Gastroesophageal sphincter (tissue), 4 donors: ENCODE data around the gene ZNF385D. TPM values are rescaled to one million over a fixed set of nuclear protein-coding genes. Genes with fewer than 3 reads are reported as not detected.

ENCODE experiments used
- ATAC-seq: fragments of 150-250 bp; one replicate; pipeline ENCODE4 v1.9.1; 2016; ENCODE audit warnings: mild to moderate bottlenecking, moderate library complexity
- H3K27ac ChIP-seq, 4 donors: fragments of 200-600 bp; sonication (generic) in 3 of 4; 1 replicate in 3 of 4; 2 replicates in 1 of 4; pipeline ENCODE4 v1.5.1; 2016 to 2019
- H3K27me3 ChIP-seq: fragments of 200-600 bp; sonication (generic); one replicate; pipeline ENCODE4 v1.5.1; 2019
- H3K36me3 ChIP-seq, 2 donors: fragments of 200-600 bp; sonication (generic); one replicate each; pipeline ENCODE4 v1.5.1; 2019; ENCODE audit warnings: control low read depth in 1 of 2
- H3K4me1 ChIP-seq, 3 donors: fragments of 200-600 bp; sonication (generic); 1 replicate in 2 of 3; 2 replicates in 1 of 3; pipeline ENCODE4 v1.5.1; 2016 to 2019; ENCODE audit warnings: control low read depth in 2 of 3
- H3K4me3 ChIP-seq, 2 donors: fragments of 200-600 bp; sonication (generic); one replicate each; pipeline ENCODE4 v1.5.1; 2019; ENCODE audit warnings: mild to moderate bottlenecking in 1 of 2, moderate library complexity in 1 of 2
- H3K9me3 ChIP-seq, 3 donors: fragments of 200-600 bp; sonication (generic); one replicate each; pipeline ENCODE4 v1.5.1; 2017 to 2019; ENCODE audit warnings: control low read depth in 2 of 3
- EP300 ChIP-seq: sonication (generic); formaldehyde crosslinking; IDR thresholded peaks from one replicate; pipeline ENCODE4 v1.6.1; 2017; ENCODE audit warnings: antibody characterized with exemption, mild to moderate bottlenecking
- POLR2A ChIP-seq, 2 donors: fragments of 450-650 bp; IDR thresholded peaks; one replicate each; pipeline ENCODE4 v1.6.1; 2017; ENCODE audit warnings: antibody characterized with exemption in 2 of 2, mild to moderate bottlenecking in 2 of 2, moderate library complexity in 1 of 2
- POLR2AphosphoS5 ChIP-seq: sonication (generic); formaldehyde crosslinking; IDR thresholded peaks from one replicate; pipeline ENCODE4 v1.6.1; 2017; ENCODE audit warnings: antibody characterized with exemption
- WGBS, 2 donors: methylation state at CpG; one replicate each; pipeline ENCODE4 v1.1.5; 2018; ENCODE audit warnings: low coverage in 1 of 2; 5-methylcytosine and 5-hydroxymethylcytosine counted together
- total RNA-seq, 4 donors: library from RNA; depleted of rRNA; stranded (reverse); fragments of >200 nt; gene quantifications; one replicate each; pipeline ENCODE4 v1.1.0, GENCODE V29; 2016
- TF ChIP-seq, protein P1 (sequence below), 4 experiments: fragments of 200-600 bp in 2 of 4; fragments of 450-650 bp in 2 of 4; sonication (generic) in 1 of 4; IDR thresholded peaks; one replicate each; pipeline ENCODE4 v1.5.1; 2017 to 2019; ENCODE audit warnings: antibody characterized with exemption in 4 of 4, mild to moderate bottlenecking in 2 of 4, moderate library complexity in 2 of 4

ZNF385D gene
- total RNA-seq, 4 donors from 2014 or later = 8.1 to 17.9 (median 11.3) TPM

DNA sequence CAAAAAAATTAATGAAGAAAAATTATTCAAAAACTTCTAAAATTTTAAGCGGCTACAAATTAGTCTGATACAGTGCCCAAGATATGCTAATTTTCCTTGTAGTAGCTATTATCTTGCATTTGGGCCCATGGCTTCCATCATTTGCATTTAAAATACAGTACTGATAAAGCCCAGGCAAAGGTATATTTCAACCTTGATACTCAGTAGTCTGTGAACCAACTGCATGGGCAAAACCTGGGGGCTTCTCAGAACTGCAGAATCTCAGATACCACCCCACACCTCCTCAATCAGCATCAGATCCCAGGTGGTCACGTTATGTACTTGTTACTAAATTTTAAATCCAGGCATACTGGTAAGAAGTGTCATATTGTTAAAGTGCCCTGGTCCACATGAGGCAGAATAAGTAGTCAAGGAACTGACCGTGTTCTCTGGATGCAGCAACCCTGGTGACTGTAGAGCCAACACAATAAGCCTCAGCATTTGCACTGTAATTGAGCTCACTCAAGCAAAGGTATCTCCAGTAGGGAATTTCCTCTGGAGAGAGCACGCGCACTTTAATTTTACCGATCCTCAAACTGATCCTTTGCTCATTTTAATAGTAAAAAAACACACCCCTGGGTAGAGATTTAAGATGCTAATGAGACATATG is 31.9 kb downstream of the ZNF385D start:
- H3K27me3 ChIP-seq = no peaks in the 10 kb centered on the region
- no peaks in the 10 kb centered on the region for H3K9me3 ChIP-seq
- H3K4me3 ChIP-seq = no peak overlapping the region
- ATAC-seq = no peak
- TF ChIP-seq, protein P1, sequence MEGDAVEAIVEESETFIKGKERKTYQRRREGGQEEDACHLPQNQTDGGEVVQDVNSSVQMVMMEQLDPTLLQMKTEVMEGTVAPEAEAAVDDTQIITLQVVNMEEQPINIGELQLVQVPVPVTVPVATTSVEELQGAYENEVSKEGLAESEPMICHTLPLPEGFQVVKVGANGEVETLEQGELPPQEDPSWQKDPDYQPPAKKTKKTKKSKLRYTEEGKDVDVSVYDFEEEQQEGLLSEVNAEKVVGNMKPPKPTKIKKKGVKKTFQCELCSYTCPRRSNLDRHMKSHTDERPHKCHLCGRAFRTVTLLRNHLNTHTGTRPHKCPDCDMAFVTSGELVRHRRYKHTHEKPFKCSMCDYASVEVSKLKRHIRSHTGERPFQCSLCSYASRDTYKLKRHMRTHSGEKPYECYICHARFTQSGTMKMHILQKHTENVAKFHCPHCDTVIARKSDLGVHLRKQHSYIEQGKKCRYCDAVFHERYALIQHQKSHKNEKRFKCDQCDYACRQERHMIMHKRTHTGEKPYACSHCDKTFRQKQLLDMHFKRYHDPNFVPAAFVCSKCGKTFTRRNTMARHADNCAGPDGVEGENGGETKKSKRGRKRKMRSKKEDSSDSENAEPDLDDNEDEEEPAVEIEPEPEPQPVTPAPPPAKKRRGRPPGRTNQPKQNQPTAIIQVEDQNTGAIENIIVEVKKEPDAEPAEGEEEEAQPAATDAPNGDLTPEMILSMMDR (IDR thresholded peaks at IDR 0.05) = no peak
- TF ChIP-seq POLR2AphosphoS5 (no peak), POLR2A (IDR thresholded peaks at IDR 0.05) (no peak), EP300 (no peak)
- peaks cover 0 to 28% (median 2%) of the 10 kb centered on the region in 3 donors for H3K4me1 ChIP-seq
- no peak overlapping the region for H3K27ac ChIP-seq
- H3K36me3 ChIP-seq = no peaks in the 10 kb centered on the region
- 87 to 100% methylated on average over 3 to 6 of the region's 6 CpGs for WGBS, 2 donors

DNA sequence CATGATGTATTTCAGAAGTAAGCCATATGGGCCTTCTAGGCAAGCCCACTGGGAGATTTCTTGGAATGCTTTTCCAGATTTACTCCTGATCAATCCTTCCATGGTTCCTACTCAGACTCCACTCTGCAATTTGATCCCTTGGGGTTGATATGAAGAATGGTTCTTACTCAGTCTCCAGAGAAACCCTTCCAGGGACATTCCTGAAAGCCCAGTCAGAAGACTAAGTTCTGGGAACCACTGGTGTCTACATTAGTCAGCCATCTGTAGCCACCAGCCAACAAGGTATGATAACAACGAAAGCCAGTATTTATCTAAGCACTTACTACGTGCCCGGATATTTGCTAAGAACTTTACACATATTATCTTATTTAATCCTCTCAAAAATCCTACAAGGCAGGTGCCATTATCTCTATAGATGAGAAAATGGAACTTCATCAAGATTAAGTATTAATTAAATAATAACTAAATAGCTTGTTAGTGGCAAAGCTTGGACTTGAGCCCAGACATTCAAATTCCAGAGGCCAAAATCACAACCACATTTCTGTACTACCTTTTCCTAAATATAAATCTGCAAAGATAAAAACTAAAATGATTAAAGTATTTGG is 32.7 kb downstream of the ZNF385D start:
- no peaks in the 10 kb centered on the region for H3K9me3 ChIP-seq
- peak; percentile 48 for ATAC-seq
- no peak overlapping the region for H3K27ac ChIP-seq
- H3K4me3 ChIP-seq = no peak overlapping the region
- H3K27me3 ChIP-seq = no peaks in the 10 kb centered on the region
- TF ChIP-seq EP300 (no peak), POLR2A (IDR thresholded peaks at IDR 0.05) (no peak), POLR2AphosphoS5 (peak; percentile 78)
- TF ChIP-seq, protein P1 (IDR thresholded peaks at IDR 0.05) = no peak
- H3K36me3 ChIP-seq = no peaks in the 10 kb centered on the region
- peaks cover 0 to 28% (median 2%) of the 10 kb centered on the region in 3 donors for H3K4me1 ChIP-seq
- WGBS, 2 donors = 26 to 27% methylated on average over 3 of the region's 3 CpGs

DNA sequence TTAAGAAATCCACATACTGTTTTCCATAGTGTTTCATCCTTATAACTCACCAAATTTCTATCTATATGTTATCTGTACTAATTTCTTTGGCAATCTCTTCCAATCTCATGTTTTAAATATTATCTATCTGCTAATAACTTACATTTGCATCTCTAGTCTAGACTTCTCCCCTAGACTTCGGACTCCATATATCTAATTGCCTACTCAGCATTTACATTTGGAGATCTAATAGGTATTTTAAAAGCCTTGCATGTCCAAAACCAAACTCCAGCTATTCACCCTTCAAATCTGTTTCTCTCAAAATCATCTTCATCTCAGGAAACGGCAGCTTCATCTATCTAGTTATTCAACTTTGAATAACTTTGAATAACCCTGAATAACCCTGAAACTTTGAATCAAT is 35.3 kb downstream of the ZNF385D start:
- WGBS, 2 donors = 25 to 50% methylated on average over 2 of the region's 2 CpGs
- Histone ChIP-seq H3K4me3 (no peak overlapping the region), H3K4me1 (peaks cover 0 to 14% (median 2%) of the 10 kb centered on the region in 3 donors), H3K36me3 (no peaks in the 10 kb centered on the region), H3K9me3 (no peaks in the 10 kb centered on the region), H3K27ac (no peak overlapping the region), H3K27me3 (no peaks in the 10 kb centered on the region)
- TF ChIP-seq EP300 = no peak
- TF ChIP-seq POLR2AphosphoS5 = no peak
- TF ChIP-seq, protein P1 (IDR thresholded peaks at IDR 0.05) = no peak
- TF ChIP-seq POLR2A (IDR thresholded peaks at IDR 0.05) = no peak
- no peak for ATAC-seq

DNA sequence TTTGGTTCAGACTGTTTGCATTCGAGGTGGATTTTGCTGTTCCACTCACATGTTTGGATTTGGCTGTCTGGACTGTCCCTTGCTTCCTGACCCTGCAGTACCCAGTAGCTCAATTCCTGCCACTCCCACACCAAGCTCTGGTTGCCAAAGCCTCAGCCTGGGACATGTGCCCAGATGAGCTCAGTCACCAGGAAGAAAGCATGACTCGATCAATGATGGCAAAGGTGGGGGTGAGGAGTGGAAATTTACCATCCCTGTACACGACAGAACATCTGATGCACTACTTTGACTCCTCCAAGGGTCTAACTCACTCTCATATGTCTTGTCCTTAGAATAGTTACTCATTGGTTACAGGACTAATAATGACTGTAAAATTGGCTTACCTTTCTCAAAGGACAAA is 45.2 kb downstream of the ZNF385D start:
- peak; percentile 85 for ATAC-seq
- Histone ChIP-seq H3K9me3 (no peaks in the 10 kb centered on the region), H3K27me3 (no peaks in the 10 kb centered on the region), H3K27ac (peak overlapping the region in 2 of 4 donors; percentile 20 to 31), H3K36me3 (no peaks in the 10 kb centered on the region), H3K4me3 (no peak overlapping the region), H3K4me1 (peaks cover 0 to 30% (median 0%) of the 10 kb centered on the region in 3 donors)
- peak; percentile 61 for TF ChIP-seq POLR2AphosphoS5
- TF ChIP-seq, protein P1 (IDR thresholded peaks at IDR 0.05) = no peak
- 9 to 35% methylated on average over 3 of the region's 3 CpGs for WGBS, 2 donors

DNA sequence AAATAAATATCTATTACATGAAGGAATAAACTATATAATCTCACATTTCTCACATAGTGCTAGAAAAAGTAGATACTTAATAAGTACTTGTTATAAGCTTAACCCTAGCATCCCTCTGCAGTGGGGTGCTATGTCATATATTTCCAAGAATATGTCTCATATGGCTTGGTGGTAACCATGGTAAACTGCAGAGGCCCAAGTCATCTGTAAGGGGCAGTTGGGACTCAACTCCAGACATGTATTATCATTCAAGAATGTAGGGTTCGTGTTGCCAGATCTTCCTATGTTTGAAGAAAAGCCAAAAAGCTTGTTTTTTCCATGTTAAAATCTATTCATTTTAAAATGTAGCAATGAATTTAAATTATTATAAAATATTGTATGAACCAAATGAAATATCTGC is 46.2 kb downstream of the ZNF385D start:
- Histone ChIP-seq H3K27me3 (no peaks in the 10 kb centered on the region), H3K4me1 (peaks cover 0 to 30% (median 0%) of the 10 kb centered on the region in 3 donors), H3K9me3 (no peaks in the 10 kb centered on the region), H3K4me3 (no peak overlapping the region), H3K36me3 (no peaks in the 10 kb centered on the region), H3K27ac (no peak overlapping the region)
- no peak for ATAC-seq
- WGBS, 2 donors = 75 to 89% methylated on average over 1 of the region's 1 CpG
- TF ChIP-seq EP300 = no peak
